Adipose tissue (tissue), 3 donors: ENCODE results near the gene COMMD1. TPM values are rescaled to one million over a fixed set of nuclear protein-coding genes. Genes with fewer than 3 reads are reported as not detected.

ENCODE experiments used
- H3K27ac ChIP-seq: one replicate; pipeline ENCODE4 v1.5.1; 2013; ENCODE audit warnings: low read depth, low read length
- WGBS, 3 donors: extraction: QIAGEN DNeasy Blood & Tissue Kit; methylation state at CpG; one replicate each; pipeline ENCODE4 v1.1.7; 2013; 5-methylcytosine and 5-hydroxymethylcytosine counted together
- polyA plus RNA-seq, 3 donors: library from polyadenylated mRNA; stranded (reverse); fragments of 200-250 nt; gene quantifications; one replicate each; pipeline ENCODE4 v1.2.3, GENCODE V29; 2013
- donor health status: healthy with polysubstance abuse.
- donor health status: Bipolar disorder and iron deficiency.
- donor health status: healthy.

COMMD1 gene
- polyA plus RNA-seq, 3 donors = 22.2 to 59.6 (median 46.5) TPM

- 87 to 92% (median 87%) methylated on average over 3 of the region's 3 CpGs for WGBS, 3 donors
- no peak overlapping the region for H3K27ac ChIP-seq
Observed at GRCh38 chr2:62045017-62045543, 139.6 kb downstream of the COMMD1 start.

GRCh38 chr2:62046141-62046540 is 140.7 kb downstream of the COMMD1 start:
- no peak overlapping the region for H3K27ac ChIP-seq
- WGBS, 3 donors = 92 to 97% (median 96%) methylated on average over 1 of the region's 1 CpG

GRCh38 chr2:62050456-62051045 is 145.1 kb downstream of the COMMD1 start:
- WGBS, 3 donors = 48 to 70% (median 53%) methylated on average over 2 of the region's 2 CpGs
- no peak overlapping the region for H3K27ac ChIP-seq

GRCh38 chr2:62054029-62054791 is 148.7 kb downstream of the COMMD1 start:
- WGBS, 3 donors = 91 to 94% (median 93%) methylated on average over 4 of the region's 4 CpGs

GRCh38 chr2:62054916-62055450 is 149.5 kb downstream of the COMMD1 start:
- no peak overlapping the region for H3K27ac ChIP-seq
- 70 to 98% (median 73%) methylated on average over 3 of the region's 3 CpGs for WGBS, 3 donors

More at GRCh38 chr2:62054029-62054791, 148.7 kb downstream of the COMMD1 start:
- no peak overlapping the region for H3K27ac ChIP-seq

GRCh38 chr2:62055724-62056336 is 150.4 kb downstream of the COMMD1 start:
- WGBS, 3 donors = 91 to 93% (median 92%) methylated on average over 3 of the region's 3 CpGs
- no peak overlapping the region for H3K27ac ChIP-seq

GRCh38 chr2:62056341-62056740 is 150.9 kb downstream of the COMMD1 start:
- no peak overlapping the region for H3K27ac ChIP-seq
- WGBS, 3 donors = 83 to 96% (median 96%) methylated on average over 5 of the region's 5 CpGs

- no peak overlapping the region for H3K27ac ChIP-seq
Observed at GRCh38 chr2:62065243-62065642, 159.8 kb downstream of the COMMD1 start.

- no peak overlapping the region for H3K27ac ChIP-seq
- 88 to 92% (median 91%) methylated on average over 6 of the region's 6 CpGs for WGBS, 3 donors
Observed at GRCh38 chr2:62071126-62071598, 165.7 kb downstream of the COMMD1 start.

- no peak overlapping the region for H3K27ac ChIP-seq
- 98 to 99% (median 98%) methylated on average over 7 of the region's 7 CpGs for WGBS, 3 donors
Observed at GRCh38 chr2:62071760-62072680, 166.5 kb downstream of the COMMD1 start.

- no peak overlapping the region for H3K27ac ChIP-seq
- WGBS, 3 donors = 76 to 78% (median 78%) methylated on average over 2 of the region's 2 CpGs
Observed at GRCh38 chr2:62074233-62074632, 168.8 kb downstream of the COMMD1 start.

GRCh38 chr2:62076980-62077638 is 171.6 kb downstream of the COMMD1 start:
- 78 to 79% (median 78%) methylated on average over 6 of the region's 6 CpGs for WGBS, 3 donors
- H3K27ac ChIP-seq = no peak overlapping the region

GRCh38 chr2:62084801-62085200 is 179.3 kb downstream of the COMMD1 start:
- H3K27ac ChIP-seq = no peak overlapping the region
- 84 to 91% (median 85%) methylated on average over 1 of the region's 1 CpG for WGBS, 3 donors

GRCh38 chr2:62089658-62090057 is 184.2 kb downstream of the COMMD1 start:
- no peak overlapping the region for H3K27ac ChIP-seq
- 71 to 91% (median 74%) methylated on average over 3 of the region's 3 CpGs for WGBS, 3 donors

- WGBS, 3 donors = 98 to 100% (median 98%) methylated on average over 2 of the region's 2 CpGs
- no peak overlapping the region for H3K27ac ChIP-seq
Observed at GRCh38 chr2:62091471-62091870, 186.0 kb downstream of the COMMD1 start.

- no peak overlapping the region for H3K27ac ChIP-seq
- WGBS, 3 donors = 46 to 92% (median 53%) methylated on average over 4 of the region's 4 CpGs
Observed at GRCh38 chr2:62099050-62099449, 193.6 kb downstream of the COMMD1 start.

GRCh38 chr2:62099523-62100175 is 194.2 kb downstream of the COMMD1 start:
- no peak overlapping the region for H3K27ac ChIP-seq
- 81 to 87% (median 83%) methylated on average over 10 of the region's 10 CpGs for WGBS, 3 donors
